MV-4-11 (cell line): ENCODE data around the gene DDIT4.
"Not testable (repeated sequence)": the region's sequence is repeated elsewhere in the genome, so short reads cannot be mapped to it uniquely, and the experiment has no call there.

Experiments
- DNase-seq: peaks from one replicate; lab custom pipeline; 2025; lab: John Stamatoyannopoulos, UW

Gene DDIT4

GRCh38 chr10:72296829-72297280, 23.1 kb downstream of the DDIT4 start:
- not testable (repeated sequence) for DNase-seq

GRCh38 chr10:72297281-72297804, 23.6 kb downstream of the DDIT4 start:
- DNase-seq = peak; percentile 95

GRCh38 chr10:72297805-72298591, 24.3 kb downstream of the DDIT4 start:
- peak; percentile 98 for DNase-seq

- DNase-seq = no peak
These were observed 25.1 kb downstream of the DDIT4 start for GRCh38 chr10:72298592-72299519.

- DNase-seq = no peak
These were observed 29.9 kb downstream of the DDIT4 start for GRCh38 chr10:72303424-72304128.

- no peak for DNase-seq
These were observed 32.6 kb downstream of the DDIT4 start for GRCh38 chr10:72306215-72306760.

GRCh38 chr10:72307711-72308110, 34.0 kb downstream of the DDIT4 start:
- not testable (repeated sequence) for DNase-seq

- peak; percentile 94 for DNase-seq
These were observed 34.7 kb downstream of the DDIT4 start for GRCh38 chr10:72308320-72308987.

GRCh38 chr10:72309290-72310240, 35.8 kb downstream of the DDIT4 start:
- peak; percentile 26 for DNase-seq

- DNase-seq = no peak
These were observed 36.5 kb downstream of the DDIT4 start for GRCh38 chr10:72310241-72310633.

- DNase-seq = no peak
These were observed 36.9 kb downstream of the DDIT4 start for GRCh38 chr10:72310636-72311035.

GRCh38 chr10:72311667-72312066, 37.9 kb downstream of the DDIT4 start:
- DNase-seq = no peak

GRCh38 chr10:72312865-72313391, 39.2 kb downstream of the DDIT4 start:
- DNase-seq = no peak

GRCh38 chr10:72314263-72314662, 40.5 kb downstream of the DDIT4 start:
- DNase-seq = no peak

- DNase-seq = no peak
These were observed 41.3 kb downstream of the DDIT4 start for GRCh38 chr10:72315054-72315453.

GRCh38 chr10:72315611-72316385, 42.1 kb downstream of the DDIT4 start:
- DNase-seq = no peak

GRCh38 chr10:72316386-72316700, 42.6 kb downstream of the DDIT4 start:
- peak; percentile 47 for DNase-seq

- DNase-seq = peak; percentile 34
These were observed 43.2 kb downstream of the DDIT4 start for GRCh38 chr10:72316748-72317435.
